Measurements from ENCODE around the gene KRT7.

Gene KRT7

DNA sequence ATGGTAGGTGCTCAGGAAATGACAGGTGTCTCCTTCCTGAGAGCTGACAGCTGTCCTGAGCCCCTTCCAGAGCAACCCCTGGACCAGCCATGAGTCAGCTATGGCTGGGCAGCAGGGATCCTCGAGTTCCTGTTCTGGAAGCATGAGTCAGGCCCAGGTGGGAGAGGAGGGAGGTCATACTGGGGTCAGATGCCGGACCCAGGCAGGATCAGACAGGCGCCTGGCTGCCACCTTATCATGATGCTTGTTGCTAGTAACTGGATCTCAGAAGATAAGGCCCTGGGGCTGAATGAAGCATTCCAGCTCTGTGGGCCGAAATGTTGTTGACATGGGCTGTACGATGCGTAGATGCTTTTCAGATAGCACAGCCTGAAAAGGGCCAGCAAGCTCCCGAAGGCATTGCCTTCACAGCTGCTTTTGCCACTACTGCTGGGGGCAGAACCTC, 17.4 kb upstream of the KRT7 start:
- H3K4me3 ChIP-seq (replicated peaks; ENCODE audit: insufficient read depth, low read length) = no peak overlapping the region
- no peak overlapping the region for H3K27ac ChIP-seq (replicated peaks)
- TF ChIP-seq GABPA (IDR thresholded peaks at IDR 0.05; ENCODE audit: low read depth) = no peak
- TF ChIP-seq POLR2AphosphoS5 (IDR thresholded peaks at IDR 0.05; ENCODE audit: low read depth) = no peak
- no peak for TF ChIP-seq SPI1 (IDR thresholded peaks at IDR 0.05; ENCODE audit: borderline replicate concordance, low read depth)
- TF ChIP-seq, protein P1, sequence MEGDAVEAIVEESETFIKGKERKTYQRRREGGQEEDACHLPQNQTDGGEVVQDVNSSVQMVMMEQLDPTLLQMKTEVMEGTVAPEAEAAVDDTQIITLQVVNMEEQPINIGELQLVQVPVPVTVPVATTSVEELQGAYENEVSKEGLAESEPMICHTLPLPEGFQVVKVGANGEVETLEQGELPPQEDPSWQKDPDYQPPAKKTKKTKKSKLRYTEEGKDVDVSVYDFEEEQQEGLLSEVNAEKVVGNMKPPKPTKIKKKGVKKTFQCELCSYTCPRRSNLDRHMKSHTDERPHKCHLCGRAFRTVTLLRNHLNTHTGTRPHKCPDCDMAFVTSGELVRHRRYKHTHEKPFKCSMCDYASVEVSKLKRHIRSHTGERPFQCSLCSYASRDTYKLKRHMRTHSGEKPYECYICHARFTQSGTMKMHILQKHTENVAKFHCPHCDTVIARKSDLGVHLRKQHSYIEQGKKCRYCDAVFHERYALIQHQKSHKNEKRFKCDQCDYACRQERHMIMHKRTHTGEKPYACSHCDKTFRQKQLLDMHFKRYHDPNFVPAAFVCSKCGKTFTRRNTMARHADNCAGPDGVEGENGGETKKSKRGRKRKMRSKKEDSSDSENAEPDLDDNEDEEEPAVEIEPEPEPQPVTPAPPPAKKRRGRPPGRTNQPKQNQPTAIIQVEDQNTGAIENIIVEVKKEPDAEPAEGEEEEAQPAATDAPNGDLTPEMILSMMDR (IDR thresholded peaks at IDR 0.05; ENCODE audit: insufficient read depth, low read length) = no peak
- TF ChIP-seq, protein P2, sequence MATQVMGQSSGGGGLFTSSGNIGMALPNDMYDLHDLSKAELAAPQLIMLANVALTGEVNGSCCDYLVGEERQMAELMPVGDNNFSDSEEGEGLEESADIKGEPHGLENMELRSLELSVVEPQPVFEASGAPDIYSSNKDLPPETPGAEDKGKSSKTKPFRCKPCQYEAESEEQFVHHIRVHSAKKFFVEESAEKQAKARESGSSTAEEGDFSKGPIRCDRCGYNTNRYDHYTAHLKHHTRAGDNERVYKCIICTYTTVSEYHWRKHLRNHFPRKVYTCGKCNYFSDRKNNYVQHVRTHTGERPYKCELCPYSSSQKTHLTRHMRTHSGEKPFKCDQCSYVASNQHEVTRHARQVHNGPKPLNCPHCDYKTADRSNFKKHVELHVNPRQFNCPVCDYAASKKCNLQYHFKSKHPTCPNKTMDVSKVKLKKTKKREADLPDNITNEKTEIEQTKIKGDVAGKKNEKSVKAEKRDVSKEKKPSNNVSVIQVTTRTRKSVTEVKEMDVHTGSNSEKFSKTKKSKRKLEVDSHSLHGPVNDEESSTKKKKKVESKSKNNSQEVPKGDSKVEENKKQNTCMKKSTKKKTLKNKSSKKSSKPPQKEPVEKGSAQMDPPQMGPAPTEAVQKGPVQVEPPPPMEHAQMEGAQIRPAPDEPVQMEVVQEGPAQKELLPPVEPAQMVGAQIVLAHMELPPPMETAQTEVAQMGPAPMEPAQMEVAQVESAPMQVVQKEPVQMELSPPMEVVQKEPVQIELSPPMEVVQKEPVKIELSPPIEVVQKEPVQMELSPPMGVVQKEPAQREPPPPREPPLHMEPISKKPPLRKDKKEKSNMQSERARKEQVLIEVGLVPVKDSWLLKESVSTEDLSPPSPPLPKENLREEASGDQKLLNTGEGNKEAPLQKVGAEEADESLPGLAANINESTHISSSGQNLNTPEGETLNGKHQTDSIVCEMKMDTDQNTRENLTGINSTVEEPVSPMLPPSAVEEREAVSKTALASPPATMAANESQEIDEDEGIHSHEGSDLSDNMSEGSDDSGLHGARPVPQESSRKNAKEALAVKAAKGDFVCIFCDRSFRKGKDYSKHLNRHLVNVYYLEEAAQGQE (IDR thresholded peaks at IDR 0.05; ENCODE audit: insufficient replicate concordance, low read depth) = no peak
- H3K27me3 ChIP-seq (ENCODE audit: insufficient read depth, poor library complexity, severe bottlenecking) = peaks cover 3% of the 10 kb centered on the region
- DNase-seq (ENCODE audit: low read depth in 1 of 2, low spot score in 1 of 2) = no peak

DNA sequence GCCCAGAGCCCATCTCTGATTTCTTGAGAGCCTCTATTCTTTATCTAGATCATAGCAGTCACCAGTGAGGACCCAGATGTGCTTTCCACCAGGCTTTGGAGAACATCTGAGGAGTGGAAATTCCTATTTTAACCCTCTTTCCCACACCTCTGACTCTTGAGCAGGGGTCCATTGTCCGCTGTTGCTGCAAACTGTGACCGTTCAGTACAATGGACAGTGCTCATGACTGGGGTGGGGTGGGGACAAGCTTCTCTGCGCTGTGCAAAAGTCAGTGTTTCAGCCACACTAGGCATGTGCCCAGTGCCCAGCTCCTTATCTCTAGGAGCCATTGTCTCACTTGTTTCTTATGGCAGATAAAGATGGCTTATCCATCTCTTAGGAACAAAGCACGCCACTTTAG, 16.9 kb upstream of the KRT7 start:
- Histone ChIP-seq H3K4me3 (replicated peaks; ENCODE audit: insufficient read depth, low read length) (no peak overlapping the region), H3K27me3 (ENCODE audit: insufficient read depth, poor library complexity, severe bottlenecking) (peaks cover 4% of the 10 kb centered on the region), H3K27ac (replicated peaks) (no peak overlapping the region)
- TF ChIP-seq, protein P1 (IDR thresholded peaks at IDR 0.05; ENCODE audit: insufficient read depth, low read length) = no peak
- TF ChIP-seq SPI1 (IDR thresholded peaks at IDR 0.05; ENCODE audit: borderline replicate concordance, low read depth) = no peak
- TF ChIP-seq POLR2AphosphoS5 (IDR thresholded peaks at IDR 0.05; ENCODE audit: low read depth) = no peak
- TF ChIP-seq GABPA (IDR thresholded peaks at IDR 0.05; ENCODE audit: low read depth) = no peak
- TF ChIP-seq, protein P2 (IDR thresholded peaks at IDR 0.05; ENCODE audit: insufficient replicate concordance, low read depth) = peak; percentile 86
- DNase-seq (ENCODE audit: low read depth in 1 of 2, low spot score in 1 of 2) = no peak

DNA sequence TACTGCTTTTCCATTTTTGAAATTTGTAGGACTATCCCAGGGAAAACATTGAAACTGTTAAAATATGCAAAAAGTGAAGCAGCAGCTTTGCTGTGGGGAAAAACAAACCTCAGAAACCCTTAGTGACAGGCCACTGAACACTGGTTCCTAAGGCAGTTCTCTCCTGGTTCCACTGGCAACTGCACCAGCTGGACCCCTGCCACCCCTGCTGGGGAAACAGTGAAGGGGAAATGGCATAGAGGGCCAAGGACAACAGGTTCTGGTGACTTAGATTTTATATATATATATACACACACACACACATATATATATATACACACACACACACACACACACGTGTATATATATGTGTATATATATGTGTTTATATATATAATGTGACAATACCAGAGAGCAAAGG, 16.2 kb upstream of the KRT7 start:
- DNase-seq (ENCODE audit: low read depth in 1 of 2, low spot score in 1 of 2) = no peak

More for the DNA sequence above, 16.2 kb upstream of the KRT7 start:
- TF ChIP-seq GABPA (IDR thresholded peaks at IDR 0.05; ENCODE audit: low read depth) (no peak), POLR2AphosphoS5 (IDR thresholded peaks at IDR 0.05; ENCODE audit: low read depth) (no peak), SPI1 (IDR thresholded peaks at IDR 0.05; ENCODE audit: borderline replicate concordance, low read depth) (no peak)
- TF ChIP-seq, protein P1 (IDR thresholded peaks at IDR 0.05; ENCODE audit: insufficient read depth, low read length) = no peak
- TF ChIP-seq, protein P2 (IDR thresholded peaks at IDR 0.05; ENCODE audit: insufficient replicate concordance, low read depth) = no peak
- Histone ChIP-seq H3K4me3 (replicated peaks; ENCODE audit: insufficient read depth, low read length) (no peak overlapping the region), H3K27ac (replicated peaks) (no peak overlapping the region), H3K27me3 (ENCODE audit: insufficient read depth, poor library complexity, severe bottlenecking) (peaks cover 4% of the 10 kb centered on the region)
